ENCODE measurements around the gene ELAC2.

Gene ELAC2

GRCh38 chr17:13024016-13024415 lies 6.2 kb upstream of the ELAC2 start:
- Histone ChIP-seq H2AK5ac (ENCODE audit: low read length, severe bottlenecking) (no peak overlapping the region), H3K4ac (ENCODE audit: low read depth in 1 of 2, low read length in 2 of 2) (no peak overlapping the region), H4K8ac (ENCODE audit: low read length) (no peak overlapping the region), H3K27me3 (ENCODE audit: control insufficient read depth in 1 of 2, insufficient read depth in 1 of 2, low read length in 2 of 2) (peaks cover 0 to 12% of the 10 kb centered on the region in 2 experiments), H3K79me1 (replicated peaks; ENCODE audit: low read length, poor library complexity, severe bottlenecking) (no peaks in the 10 kb centered on the region), H2BK120ac (ENCODE audit: low read depth, low read length) (no peak overlapping the region), H3K9me3 (ENCODE audit: control insufficient read depth, low read length) (no peaks in the 10 kb centered on the region), H3K14ac (ENCODE audit: low read length in 2 of 2) (no peak overlapping the region), H3K4me2 (ENCODE audit: low read length, poor library complexity, severe bottlenecking) (no peak overlapping the region), H3K27ac (ENCODE audit: low read length, poor library complexity, severe bottlenecking) (no peak overlapping the region), H2AFZ (ENCODE audit: low read depth, low read length) (no peak overlapping the region), H3K9ac (ENCODE audit: low read length) (no peak overlapping the region), H3K4me1 (ENCODE audit: control insufficient read depth, insufficient read depth, low read depth, low read length) (peaks cover 1% of the 10 kb centered on the region), H3K36me3 (ENCODE audit: control insufficient read depth in 1 of 2, insufficient read depth in 2 of 2, low read depth in 1 of 2, low read length in 2 of 2) (no peaks in the 10 kb centered on the region), H3K18ac (ENCODE audit: low read depth in 1 of 2, low read length in 2 of 2) (no peak overlapping the region), H4K91ac (ENCODE audit: low read length) (no peak overlapping the region), H2BK5ac (ENCODE audit: low read depth, low read length, poor library complexity, severe bottlenecking) (no peak overlapping the region), H2BK15ac (ENCODE audit: low read depth, poor library complexity, severe bottlenecking) (no peak overlapping the region), H3K4me3 (ENCODE audit: insufficient read depth in 1 of 2, low read depth in 1 of 2, low read length in 2 of 2) (no peak overlapping the region), H2BK12ac (ENCODE audit: low read length in 2 of 2) (no peak overlapping the region), H3K23ac (ENCODE audit: low read length in 2 of 2) (no peak overlapping the region)
- 83% methylated on average over 3 of the region's 6 CpGs for WGBS
- no peak for DNase-seq

GRCh38 chr17:13016881-13017654 lies 759 bp downstream of the ELAC2 start:
- Histone ChIP-seq H4K91ac (ENCODE audit: low read length) (no peak overlapping the region), H2BK15ac (ENCODE audit: low read depth, poor library complexity, severe bottlenecking) (no peak overlapping the region), H3K9ac (ENCODE audit: low read length) (peak overlapping the region; percentile 93), H2AFZ (ENCODE audit: low read depth, low read length) (peak overlapping the region; percentile 100), H3K18ac (ENCODE audit: low read depth in 1 of 2, low read length in 2 of 2) (peak overlapping the region; percentile 85 to 86), H3K27me3 (ENCODE audit: control insufficient read depth in 1 of 2, insufficient read depth in 1 of 2, low read length in 2 of 2) (no peaks in the 10 kb centered on the region), H3K4me1 (ENCODE audit: control insufficient read depth, insufficient read depth, low read depth, low read length) (peaks cover 6% of the 10 kb centered on the region), H3K14ac (ENCODE audit: low read length in 2 of 2) (peak overlapping the region in 1 of 2 experiments; percentile 87), H3K36me3 (ENCODE audit: control insufficient read depth in 1 of 2, insufficient read depth in 2 of 2, low read depth in 1 of 2, low read length in 2 of 2) (peaks cover 26 to 44% of the 10 kb centered on the region in 2 experiments), H3K4me2 (ENCODE audit: low read length, poor library complexity, severe bottlenecking) (peak overlapping the region; percentile 86), H2BK12ac (ENCODE audit: low read length in 2 of 2) (peak overlapping the region in 1 of 2 experiments; percentile 42), H3K79me1 (replicated peaks; ENCODE audit: low read length, poor library complexity, severe bottlenecking) (peaks cover 26% of the 10 kb centered on the region), H3K4ac (ENCODE audit: low read depth in 1 of 2, low read length in 2 of 2) (peak overlapping the region; percentile 76 to 96), H3K9me3 (ENCODE audit: control insufficient read depth, low read length) (no peaks in the 10 kb centered on the region), H2AK5ac (ENCODE audit: low read length, severe bottlenecking) (no peak overlapping the region), H2BK5ac (ENCODE audit: low read depth, low read length, poor library complexity, severe bottlenecking) (no peak overlapping the region), H3K27ac (ENCODE audit: low read length, poor library complexity, severe bottlenecking) (peak overlapping the region; percentile 64), H4K8ac (ENCODE audit: low read length) (peak overlapping the region; percentile 73), H3K4me3 (ENCODE audit: insufficient read depth in 1 of 2, low read depth in 1 of 2, low read length in 2 of 2) (peak overlapping the region; percentile 89 to 100), H2BK120ac (ENCODE audit: low read depth, low read length) (no peak overlapping the region), H3K23ac (ENCODE audit: low read length in 2 of 2) (peak overlapping the region in 1 of 2 experiments; percentile 99)
- DNase-seq, result peak; percentile 59
- 14% methylated on average over 19 of the region's 21 CpGs for WGBS

- DNase-seq, result no peak
- H4K8ac ChIP-seq (ENCODE audit: low read length), result no peak overlapping the region
- no peak overlapping the region for H2AK5ac ChIP-seq (ENCODE audit: low read length, severe bottlenecking)
- H3K79me1 ChIP-seq (replicated peaks; ENCODE audit: low read length, poor library complexity, severe bottlenecking), result peaks cover 38% of the 10 kb centered on the region
- H3K36me3 ChIP-seq (ENCODE audit: control insufficient read depth in 1 of 2, insufficient read depth in 2 of 2, low read depth in 1 of 2, low read length in 2 of 2), result peaks cover 41 to 67% of the 10 kb centered on the region in 2 experiments
- H3K27me3 ChIP-seq (ENCODE audit: control insufficient read depth in 1 of 2, insufficient read depth in 1 of 2, low read length in 2 of 2), result no peaks in the 10 kb centered on the region
- H3K9me3 ChIP-seq (ENCODE audit: control insufficient read depth, low read length), result no peaks in the 10 kb centered on the region
- H3K4me3 ChIP-seq (ENCODE audit: insufficient read depth in 1 of 2, low read depth in 1 of 2, low read length in 2 of 2), result no peak overlapping the region
- H3K4me2 ChIP-seq (ENCODE audit: low read length, poor library complexity, severe bottlenecking), result no peak overlapping the region
- H3K18ac ChIP-seq (ENCODE audit: low read depth in 1 of 2, low read length in 2 of 2), result no peak overlapping the region
- H3K27ac ChIP-seq (ENCODE audit: low read length, poor library complexity, severe bottlenecking), result no peak overlapping the region
- no peak overlapping the region for H3K9ac ChIP-seq (ENCODE audit: low read length)
- no peak overlapping the region for H3K14ac ChIP-seq (ENCODE audit: low read length in 2 of 2)
- no peak overlapping the region for H3K23ac ChIP-seq (ENCODE audit: low read length in 2 of 2)
- H3K4me1 ChIP-seq (ENCODE audit: control insufficient read depth, insufficient read depth, low read depth, low read length), result peaks cover 6% of the 10 kb centered on the region
- H2AFZ ChIP-seq (ENCODE audit: low read depth, low read length), result no peak overlapping the region
- H2BK120ac ChIP-seq (ENCODE audit: low read depth, low read length), result no peak overlapping the region
- no peak overlapping the region for H2BK12ac ChIP-seq (ENCODE audit: low read length in 2 of 2)
- no peak overlapping the region for H3K4ac ChIP-seq (ENCODE audit: low read depth in 1 of 2, low read length in 2 of 2)
- H2BK5ac ChIP-seq (ENCODE audit: low read depth, low read length, poor library complexity, severe bottlenecking), result no peak overlapping the region
- H2BK15ac ChIP-seq (ENCODE audit: low read depth, poor library complexity, severe bottlenecking), result no peak overlapping the region
- no peak overlapping the region for H4K91ac ChIP-seq (ENCODE audit: low read length)
- WGBS, result 97% methylated on average over 7 of the region's 7 CpGs
These were observed 3.0 kb downstream of the ELAC2 start for GRCh38 chr17:13014801-13015200.

GRCh38 chr17:13010959-13011358 lies 6.9 kb downstream of the ELAC2 start:
- Histone ChIP-seq H3K4me2 (ENCODE audit: low read length, poor library complexity, severe bottlenecking) (no peak overlapping the region), H3K18ac (ENCODE audit: low read depth in 1 of 2, low read length in 2 of 2) (no peak overlapping the region), H2BK5ac (ENCODE audit: low read depth, low read length, poor library complexity, severe bottlenecking) (no peak overlapping the region), H4K91ac (ENCODE audit: low read length) (no peak overlapping the region), H2BK120ac (ENCODE audit: low read depth, low read length) (no peak overlapping the region), H2AK5ac (ENCODE audit: low read length, severe bottlenecking) (no peak overlapping the region), H4K8ac (ENCODE audit: low read length) (no peak overlapping the region), H2BK15ac (ENCODE audit: low read depth, poor library complexity, severe bottlenecking) (no peak overlapping the region), H3K27ac (ENCODE audit: low read length, poor library complexity, severe bottlenecking) (no peak overlapping the region), H3K4ac (ENCODE audit: low read depth in 1 of 2, low read length in 2 of 2) (no peak overlapping the region), H3K4me1 (ENCODE audit: control insufficient read depth, insufficient read depth, low read depth, low read length) (peaks cover 1% of the 10 kb centered on the region), H2BK12ac (ENCODE audit: low read length in 2 of 2) (no peak overlapping the region), H3K79me1 (replicated peaks; ENCODE audit: low read length, poor library complexity, severe bottlenecking) (peaks cover 41% of the 10 kb centered on the region), H3K4me3 (ENCODE audit: insufficient read depth in 1 of 2, low read depth in 1 of 2, low read length in 2 of 2) (no peak overlapping the region), H3K36me3 (ENCODE audit: control insufficient read depth in 1 of 2, insufficient read depth in 2 of 2, low read depth in 1 of 2, low read length in 2 of 2) (peaks cover 49 to 89% of the 10 kb centered on the region in 2 experiments), H2AFZ (ENCODE audit: low read depth, low read length) (no peak overlapping the region), H3K9me3 (ENCODE audit: control insufficient read depth, low read length) (no peaks in the 10 kb centered on the region), H3K27me3 (ENCODE audit: control insufficient read depth in 1 of 2, insufficient read depth in 1 of 2, low read length in 2 of 2) (no peaks in the 10 kb centered on the region), H3K23ac (ENCODE audit: low read length in 2 of 2) (no peak overlapping the region), H3K14ac (ENCODE audit: low read length in 2 of 2) (no peak overlapping the region), H3K9ac (ENCODE audit: low read length) (no peak overlapping the region)
- WGBS, result 84% methylated on average over 7 of the region's 7 CpGs
- DNase-seq, result no peak
